ENCODE data around the gene MGAT2. TPM values are rescaled to one million over a fixed set of nuclear protein-coding genes. Genes with fewer than 3 reads are reported as not detected.
A peak's percentile ranks its signal among the peaks of the same experiment; 100 is the strongest.

MGAT2 gene
- total RNA-seq, 4 donors from 2014 or later, result 13.9 to 28.0 (median 19.7) TPM

DNA sequence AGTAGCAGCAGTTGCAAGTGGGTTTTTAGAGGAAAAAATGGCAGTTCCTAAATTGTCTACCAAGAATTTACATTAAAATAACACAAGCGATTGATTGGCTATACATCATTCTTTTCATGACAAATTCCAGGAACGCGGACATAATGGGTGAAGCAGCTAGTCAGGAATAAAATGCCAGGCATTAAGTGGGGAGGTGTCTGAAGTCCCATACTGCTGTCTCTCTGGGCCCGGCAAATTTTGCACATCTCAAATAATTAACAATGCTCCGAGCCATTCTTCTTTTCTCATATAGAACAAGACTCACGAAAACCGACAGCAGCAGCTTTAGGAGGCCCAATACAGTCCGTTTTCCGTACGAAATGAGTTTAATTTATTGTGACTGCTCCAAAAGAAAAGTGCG lies 869 bp upstream of the MGAT2 start:
- Histone ChIP-seq H3K4me1 (peaks cover 16 to 62% (median 31%) of the 10 kb centered on the region in 3 donors), H3K4me3 (peak overlapping the region; percentile 51 to 93 (median 86))
- TF ChIP-seq, protein P1, sequence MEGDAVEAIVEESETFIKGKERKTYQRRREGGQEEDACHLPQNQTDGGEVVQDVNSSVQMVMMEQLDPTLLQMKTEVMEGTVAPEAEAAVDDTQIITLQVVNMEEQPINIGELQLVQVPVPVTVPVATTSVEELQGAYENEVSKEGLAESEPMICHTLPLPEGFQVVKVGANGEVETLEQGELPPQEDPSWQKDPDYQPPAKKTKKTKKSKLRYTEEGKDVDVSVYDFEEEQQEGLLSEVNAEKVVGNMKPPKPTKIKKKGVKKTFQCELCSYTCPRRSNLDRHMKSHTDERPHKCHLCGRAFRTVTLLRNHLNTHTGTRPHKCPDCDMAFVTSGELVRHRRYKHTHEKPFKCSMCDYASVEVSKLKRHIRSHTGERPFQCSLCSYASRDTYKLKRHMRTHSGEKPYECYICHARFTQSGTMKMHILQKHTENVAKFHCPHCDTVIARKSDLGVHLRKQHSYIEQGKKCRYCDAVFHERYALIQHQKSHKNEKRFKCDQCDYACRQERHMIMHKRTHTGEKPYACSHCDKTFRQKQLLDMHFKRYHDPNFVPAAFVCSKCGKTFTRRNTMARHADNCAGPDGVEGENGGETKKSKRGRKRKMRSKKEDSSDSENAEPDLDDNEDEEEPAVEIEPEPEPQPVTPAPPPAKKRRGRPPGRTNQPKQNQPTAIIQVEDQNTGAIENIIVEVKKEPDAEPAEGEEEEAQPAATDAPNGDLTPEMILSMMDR (IDR thresholded peaks at IDR 0.05), result no peak
- TF ChIP-seq POLR2A (IDR thresholded peaks at IDR 0.05), result no peak

DNA sequence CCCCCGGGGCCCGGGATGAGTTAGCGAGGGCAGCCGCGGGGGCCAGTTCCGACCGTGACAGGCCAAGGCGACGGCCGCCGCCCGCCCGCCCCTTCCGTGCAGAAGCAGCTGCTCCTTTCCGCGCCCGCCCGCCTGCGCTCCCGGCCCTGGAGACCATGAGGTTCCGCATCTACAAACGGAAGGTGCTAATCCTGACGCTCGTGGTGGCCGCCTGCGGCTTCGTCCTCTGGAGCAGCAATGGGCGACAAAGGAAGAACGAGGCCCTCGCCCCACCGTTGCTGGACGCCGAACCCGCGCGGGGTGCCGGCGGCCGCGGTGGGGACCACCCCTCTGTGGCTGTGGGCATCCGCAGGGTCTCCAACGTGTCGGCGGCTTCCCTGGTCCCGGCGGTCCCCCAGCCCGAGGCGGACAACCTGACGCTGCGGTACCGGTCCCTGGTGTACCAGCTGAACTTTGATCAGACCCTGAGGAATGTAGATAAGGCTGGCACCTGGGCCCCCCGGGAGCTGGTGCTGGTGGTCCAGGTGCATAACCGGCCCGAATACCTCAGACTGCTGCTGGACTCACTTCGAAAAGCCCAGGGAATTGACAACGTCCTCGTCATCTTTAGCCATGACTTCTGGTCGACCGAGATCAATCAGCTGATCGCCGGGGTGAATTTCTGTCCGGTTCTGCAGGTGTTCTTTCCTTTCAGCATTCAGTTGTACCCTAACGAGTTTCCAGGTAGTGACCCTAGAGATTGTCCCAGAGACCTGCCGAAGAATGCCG lies 699 bp downstream of the MGAT2 start:
- WGBS, 2 donors, result 4 to 7% methylated on average over 11 to 28 of the region's 65 CpGs
- Histone ChIP-seq H3K4me3 (peak overlapping the region; percentile 51 to 93 (median 86)), H3K27me3 (no peaks in the 10 kb centered on the region), H3K27ac (peak overlapping the region; percentile 92 to 97 (median 96)), H3K36me3 (peaks cover 3 to 37% (median 7%) of the 10 kb centered on the region in 3 donors), H3K4me1 (peaks cover 16 to 69% (median 31%) of the 10 kb centered on the region in 3 donors), H3K9me3 (no peaks in the 10 kb centered on the region)
- DNase-seq, result peak; percentile 39
- intact Hi-C loops (cut with DNase I), result no loop called here
- TF ChIP-seq POLR2A (IDR thresholded peaks at IDR 0.05), result no peak
- TF ChIP-seq, protein P1 (IDR thresholded peaks at IDR 0.05), result peak in 1 of 6 experiments; percentile 2

More for the DNA sequence above, 869 bp upstream of the MGAT2 start:
- intact Hi-C loops (cut with DNase I), result no loop called here
- WGBS, 2 donors, result 0 to 1% methylated on average over 11 of the region's 11 CpGs
- DNase-seq, result no peak
- H3K36me3 ChIP-seq, result peaks cover 3 to 26% (median 7%) of the 10 kb centered on the region in 3 donors
- peak overlapping the region; percentile 92 to 97 (median 96) for H3K27ac ChIP-seq
- H3K27me3 ChIP-seq, result no peaks in the 10 kb centered on the region
- H3K9me3 ChIP-seq, result no peaks in the 10 kb centered on the region

DNA sequence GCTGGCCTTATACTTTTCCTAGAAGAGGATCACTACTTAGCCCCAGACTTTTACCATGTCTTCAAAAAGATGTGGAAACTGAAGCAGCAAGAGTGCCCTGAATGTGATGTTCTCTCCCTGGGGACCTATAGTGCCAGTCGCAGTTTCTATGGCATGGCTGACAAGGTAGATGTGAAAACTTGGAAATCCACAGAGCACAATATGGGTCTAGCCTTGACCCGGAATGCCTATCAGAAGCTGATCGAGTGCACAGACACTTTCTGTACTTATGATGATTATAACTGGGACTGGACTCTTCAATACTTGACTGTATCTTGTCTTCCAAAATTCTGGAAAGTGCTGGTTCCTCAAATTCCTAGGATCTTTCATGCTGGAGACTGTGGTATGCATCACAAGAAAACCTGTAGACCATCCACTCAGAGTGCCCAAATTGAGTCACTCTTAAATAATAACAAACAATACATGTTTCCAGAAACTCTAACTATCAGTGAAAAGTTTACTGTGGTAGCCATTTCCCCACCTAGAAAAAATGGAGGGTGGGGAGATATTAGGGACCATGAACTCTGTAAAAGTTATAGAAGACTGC lies 1.5 kb downstream of the MGAT2 start:
- Histone ChIP-seq H3K4me3 (peak overlapping the region; percentile 51 to 93 (median 86)), H3K36me3 (peaks cover 3 to 33% (median 7%) of the 10 kb centered on the region in 3 donors), H3K27ac (peak overlapping the region in 2 of 4 donors; percentile 3 to 22), H3K9me3 (no peaks in the 10 kb centered on the region), H3K27me3 (no peaks in the 10 kb centered on the region), H3K4me1 (peaks cover 16 to 69% (median 31%) of the 10 kb centered on the region in 3 donors)
- 39 to 47% methylated on average over 3 of the region's 3 CpGs for WGBS, 2 donors
- no peak for TF ChIP-seq POLR2A (IDR thresholded peaks at IDR 0.05)
- TF ChIP-seq, protein P1 (IDR thresholded peaks at IDR 0.05), result no peak
- intact Hi-C loops (cut with DNase I), result no loop called here
- no peak for DNase-seq

DNA sequence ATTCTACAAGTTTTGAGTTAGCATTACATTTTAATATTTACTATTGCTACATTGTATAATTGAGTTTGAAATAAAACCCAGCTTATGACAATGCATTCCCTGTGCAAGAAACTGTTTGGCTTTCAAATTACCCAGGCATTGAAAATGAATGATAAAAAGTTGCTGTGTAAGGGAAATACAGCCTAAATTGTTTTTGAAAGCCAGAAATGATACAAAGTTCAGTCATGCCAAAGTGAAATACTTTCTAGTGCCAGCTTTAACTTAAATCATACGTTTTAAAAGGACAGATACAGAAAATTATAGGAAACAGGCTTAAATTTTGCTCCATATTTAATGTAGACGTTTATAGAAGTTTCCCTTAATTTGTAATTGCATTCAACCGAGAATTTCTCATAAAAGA lies 2.8 kb downstream of the MGAT2 start:
- Histone ChIP-seq H3K36me3 (peaks cover 0 to 20% (median 4%) of the 10 kb centered on the region in 3 donors), H3K27me3 (no peaks in the 10 kb centered on the region), H3K4me1 (peaks cover 16 to 58% (median 31%) of the 10 kb centered on the region in 3 donors), H3K4me3 (peak overlapping the region in 1 of 4 donors; percentile 31), H3K27ac (peak overlapping the region in 2 of 4 donors; percentile 28 to 47), H3K9me3 (no peaks in the 10 kb centered on the region)
- no peak for DNase-seq
- TF ChIP-seq POLR2A (IDR thresholded peaks at IDR 0.05), result no peak
- TF ChIP-seq, protein P1 (IDR thresholded peaks at IDR 0.05), result no peak
- WGBS, 2 donors, result 25 to 31% methylated on average over 3 of the region's 3 CpGs
- intact Hi-C loops (cut with DNase I), result no loop called here

Data from esophagus squamous epithelium (tissue), 5 donors.